ENCODE results near the gene CEP112. TPM values are rescaled to one million over a fixed set of nuclear protein-coding genes. Genes with fewer than 3 reads are reported as not detected.

CEP112 gene
- total RNA-seq, 1 experiment from 2014 or later, result 9.5 TPM

DNA sequence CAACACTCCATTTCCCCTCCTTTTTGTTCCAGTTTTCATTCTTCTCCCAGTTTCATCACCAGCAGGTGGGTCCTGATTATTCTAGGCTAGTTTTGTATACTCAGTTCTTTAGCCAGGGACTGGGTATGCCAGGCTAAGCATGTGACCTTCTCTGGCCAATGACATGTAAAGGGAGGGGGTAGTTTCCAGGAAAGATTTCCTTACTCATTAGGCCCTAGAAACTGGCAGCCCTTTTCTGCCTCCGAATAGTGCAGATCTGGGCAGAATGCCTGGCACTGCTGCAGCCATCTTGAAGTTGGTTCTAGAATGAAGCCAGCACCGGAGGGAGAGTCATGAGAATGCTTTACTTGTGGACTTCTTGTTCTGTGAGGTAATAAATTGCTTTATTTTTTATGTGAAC is 503.6 kb downstream of the CEP112 start:
- ChIA-PET POLR2A (no interaction called here), CTCF (no interaction called here)
- H3K36me3 ChIP-seq (ENCODE audit: control insufficient read depth, insufficient read depth, low read length), result no peaks in the 10 kb centered on the region
- H3K4me3 ChIP-seq (ENCODE audit: low read depth in 2 of 2, low read length in 2 of 2), result no peak overlapping the region
- DNase-seq (ENCODE audit: low read depth, low spot score) (no peak), ATAC-seq (no peak)
- no peaks in the 10 kb centered on the region for H3K27me3 ChIP-seq (ENCODE audit: control insufficient read depth, insufficient read depth, low read length)
- intact Hi-C loops (cut with micrococcal nuclease; ENCODE audit: unreplicated experiment) (no loop called here), in situ Hi-C loops (cut with HindIII; ENCODE audit: low pct_unique_long_range_greater_than_20kb, low sequenced_read_pairs) (no loop called here)
- no peak overlapping the region for H3K27ac ChIP-seq (ENCODE audit: low read length)
- no peaks in the 10 kb centered on the region for H3K4me1 ChIP-seq (ENCODE audit: control insufficient read depth, insufficient read depth, low read length)
- no TSS peak for BruUV-seq (replicated peaks)
- no peaks in the 10 kb centered on the region for H3K9me3 ChIP-seq (ENCODE audit: control insufficient read depth, insufficient read depth, low read depth, low read length)
- TF ChIP-seq, protein P1, sequence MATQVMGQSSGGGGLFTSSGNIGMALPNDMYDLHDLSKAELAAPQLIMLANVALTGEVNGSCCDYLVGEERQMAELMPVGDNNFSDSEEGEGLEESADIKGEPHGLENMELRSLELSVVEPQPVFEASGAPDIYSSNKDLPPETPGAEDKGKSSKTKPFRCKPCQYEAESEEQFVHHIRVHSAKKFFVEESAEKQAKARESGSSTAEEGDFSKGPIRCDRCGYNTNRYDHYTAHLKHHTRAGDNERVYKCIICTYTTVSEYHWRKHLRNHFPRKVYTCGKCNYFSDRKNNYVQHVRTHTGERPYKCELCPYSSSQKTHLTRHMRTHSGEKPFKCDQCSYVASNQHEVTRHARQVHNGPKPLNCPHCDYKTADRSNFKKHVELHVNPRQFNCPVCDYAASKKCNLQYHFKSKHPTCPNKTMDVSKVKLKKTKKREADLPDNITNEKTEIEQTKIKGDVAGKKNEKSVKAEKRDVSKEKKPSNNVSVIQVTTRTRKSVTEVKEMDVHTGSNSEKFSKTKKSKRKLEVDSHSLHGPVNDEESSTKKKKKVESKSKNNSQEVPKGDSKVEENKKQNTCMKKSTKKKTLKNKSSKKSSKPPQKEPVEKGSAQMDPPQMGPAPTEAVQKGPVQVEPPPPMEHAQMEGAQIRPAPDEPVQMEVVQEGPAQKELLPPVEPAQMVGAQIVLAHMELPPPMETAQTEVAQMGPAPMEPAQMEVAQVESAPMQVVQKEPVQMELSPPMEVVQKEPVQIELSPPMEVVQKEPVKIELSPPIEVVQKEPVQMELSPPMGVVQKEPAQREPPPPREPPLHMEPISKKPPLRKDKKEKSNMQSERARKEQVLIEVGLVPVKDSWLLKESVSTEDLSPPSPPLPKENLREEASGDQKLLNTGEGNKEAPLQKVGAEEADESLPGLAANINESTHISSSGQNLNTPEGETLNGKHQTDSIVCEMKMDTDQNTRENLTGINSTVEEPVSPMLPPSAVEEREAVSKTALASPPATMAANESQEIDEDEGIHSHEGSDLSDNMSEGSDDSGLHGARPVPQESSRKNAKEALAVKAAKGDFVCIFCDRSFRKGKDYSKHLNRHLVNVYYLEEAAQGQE (IDR thresholded peaks at IDR 0.05; ENCODE audit: insufficient read depth in 1 of 2, low read depth in 2 of 2, low read length in 1 of 2), result no peak
- TF ChIP-seq POLR2AphosphoS5 (IDR thresholded peaks at IDR 0.05; ENCODE audit: low read depth, low read length), result no peak
- TF ChIP-seq TCF7L2 (IDR thresholded peaks at IDR 0.05; ENCODE audit: low read depth, low read length), result no peak
- TF ChIP-seq, protein P2, sequence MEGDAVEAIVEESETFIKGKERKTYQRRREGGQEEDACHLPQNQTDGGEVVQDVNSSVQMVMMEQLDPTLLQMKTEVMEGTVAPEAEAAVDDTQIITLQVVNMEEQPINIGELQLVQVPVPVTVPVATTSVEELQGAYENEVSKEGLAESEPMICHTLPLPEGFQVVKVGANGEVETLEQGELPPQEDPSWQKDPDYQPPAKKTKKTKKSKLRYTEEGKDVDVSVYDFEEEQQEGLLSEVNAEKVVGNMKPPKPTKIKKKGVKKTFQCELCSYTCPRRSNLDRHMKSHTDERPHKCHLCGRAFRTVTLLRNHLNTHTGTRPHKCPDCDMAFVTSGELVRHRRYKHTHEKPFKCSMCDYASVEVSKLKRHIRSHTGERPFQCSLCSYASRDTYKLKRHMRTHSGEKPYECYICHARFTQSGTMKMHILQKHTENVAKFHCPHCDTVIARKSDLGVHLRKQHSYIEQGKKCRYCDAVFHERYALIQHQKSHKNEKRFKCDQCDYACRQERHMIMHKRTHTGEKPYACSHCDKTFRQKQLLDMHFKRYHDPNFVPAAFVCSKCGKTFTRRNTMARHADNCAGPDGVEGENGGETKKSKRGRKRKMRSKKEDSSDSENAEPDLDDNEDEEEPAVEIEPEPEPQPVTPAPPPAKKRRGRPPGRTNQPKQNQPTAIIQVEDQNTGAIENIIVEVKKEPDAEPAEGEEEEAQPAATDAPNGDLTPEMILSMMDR (IDR thresholded peaks at IDR 0.05), result no peak
- TF ChIP-seq SIN3A (IDR thresholded peaks at IDR 0.05; ENCODE audit: borderline replicate concordance, insufficient read depth, low read depth, low read length), result no peak

DNA sequence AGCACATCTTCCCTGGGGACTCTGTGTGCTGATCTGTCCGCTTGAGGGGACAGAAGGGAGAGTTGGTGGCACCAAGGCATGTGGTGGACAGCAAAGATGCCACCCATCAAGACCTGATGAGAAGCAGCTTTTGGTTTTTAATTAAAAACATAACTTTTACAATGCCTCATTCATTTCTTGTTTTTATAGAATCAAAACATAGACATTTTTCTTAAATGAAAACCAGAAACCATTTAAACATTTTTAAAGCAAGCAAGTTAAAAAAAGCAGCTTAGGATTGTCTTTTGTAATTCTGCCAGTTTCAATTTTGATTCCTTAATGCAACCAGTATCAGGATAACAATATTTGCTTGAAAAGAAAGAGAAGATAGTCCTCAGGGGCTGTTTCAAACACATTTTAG is 506.8 kb downstream of the CEP112 start:
- TF ChIP-seq, protein P2 (IDR thresholded peaks at IDR 0.05), result no peak
- no peak for TF ChIP-seq POLR2AphosphoS5 (IDR thresholded peaks at IDR 0.05; ENCODE audit: low read depth, low read length)
- no peak for TF ChIP-seq SIN3A (IDR thresholded peaks at IDR 0.05; ENCODE audit: borderline replicate concordance, insufficient read depth, low read depth, low read length)
- TF ChIP-seq, protein P1 (IDR thresholded peaks at IDR 0.05; ENCODE audit: insufficient read depth in 1 of 2, low read depth in 2 of 2, low read length in 1 of 2), result no peak
- TF ChIP-seq TCF7L2 (IDR thresholded peaks at IDR 0.05; ENCODE audit: low read depth, low read length), result no peak
- intact Hi-C loops (cut with micrococcal nuclease; ENCODE audit: unreplicated experiment), result no loop called here
- CTCF ChIA-PET, result no interaction called here
- in situ Hi-C loops (cut with HindIII; ENCODE audit: low pct_unique_long_range_greater_than_20kb, low sequenced_read_pairs), result no loop called here
- DNase-seq (ENCODE audit: low read depth, low spot score) (no peak), ATAC-seq (no peak)
- Histone ChIP-seq H3K4me1 (ENCODE audit: control insufficient read depth, insufficient read depth, low read length) (no peaks in the 10 kb centered on the region), H3K36me3 (ENCODE audit: control insufficient read depth, insufficient read depth, low read length) (no peaks in the 10 kb centered on the region), H3K4me3 (ENCODE audit: low read depth in 2 of 2, low read length in 2 of 2) (no peak overlapping the region), H3K9me3 (ENCODE audit: control insufficient read depth, insufficient read depth, low read depth, low read length) (no peaks in the 10 kb centered on the region), H3K27ac (ENCODE audit: low read length) (no peak overlapping the region), H3K27me3 (ENCODE audit: control insufficient read depth, insufficient read depth, low read length) (no peaks in the 10 kb centered on the region)
- POLR2A ChIA-PET, result no interaction called here
- no TSS peak for BruUV-seq (replicated peaks)
